ENCODE measurements around the gene CEP192.
"Not testable (repeated sequence)": the region's sequence is repeated elsewhere in the genome, so short reads cannot be mapped to it uniquely, and the experiment has no call there.

CEP192 gene

GRCh38 chr18:13076886-13077285, 85.7 kb downstream of the CEP192 start:
- H3K4me3 ChIP-seq (ENCODE audit: insufficient read length, low read depth), result no peak overlapping the region
- H3K4me1 ChIP-seq (ENCODE audit: insufficient read depth, insufficient read length), result no peaks in the 10 kb centered on the region
- peaks cover 42% of the 10 kb centered on the region for H3K36me3 ChIP-seq (ENCODE audit: insufficient read depth, insufficient read length, low read length)
- TF ChIP-seq ZNF274 (IDR thresholded peaks at IDR 0.05; ENCODE audit: low read depth, low read length) (no peak), SUZ12 (IDR thresholded peaks at IDR 0.05; ENCODE audit: extremely low read depth, insufficient read depth, insufficient read length) (no peak), YY1 (IDR thresholded peaks at IDR 0.05; ENCODE audit: insufficient read depth, insufficient read length) (no peak)
- H3K9me3 ChIP-seq (ENCODE audit: insufficient read depth, low read length), result no peaks in the 10 kb centered on the region
- H3K27me3 ChIP-seq (ENCODE audit: insufficient read depth, insufficient read length), result no peaks in the 10 kb centered on the region
- H3K9ac ChIP-seq (ENCODE audit: insufficient read length, low read depth), result no peak overlapping the region
- no peak for DNase-seq (ENCODE audit: low read depth, low spot score)

DNA sequence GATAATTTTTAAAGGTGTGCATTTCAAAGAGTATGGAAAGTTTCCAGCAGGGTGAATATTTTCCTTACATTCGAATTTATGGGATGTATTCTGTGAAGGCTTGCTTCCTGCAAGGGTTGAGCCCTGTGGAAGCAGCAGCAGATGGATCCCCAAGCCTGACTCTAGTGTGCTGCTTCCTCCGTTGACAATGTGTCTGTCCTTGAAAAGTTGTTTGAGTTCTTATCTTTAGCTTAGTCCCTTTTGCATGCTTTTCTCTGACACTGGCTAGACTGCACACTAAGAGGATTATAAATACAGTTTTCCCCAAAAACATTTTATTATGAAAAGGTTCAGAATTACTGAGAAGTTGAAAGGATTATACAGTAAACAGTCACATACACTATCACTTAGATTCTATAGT, 86.3 kb downstream of the CEP192 start:
- Histone ChIP-seq H3K4me1 (ENCODE audit: insufficient read depth, insufficient read length) (no peaks in the 10 kb centered on the region), H3K9me3 (ENCODE audit: insufficient read depth, low read length) (no peaks in the 10 kb centered on the region), H3K27me3 (ENCODE audit: insufficient read depth, insufficient read length) (no peaks in the 10 kb centered on the region), H3K9ac (ENCODE audit: insufficient read length, low read depth) (no peak overlapping the region), H3K4me3 (ENCODE audit: insufficient read length, low read depth) (no peak overlapping the region), H3K36me3 (ENCODE audit: insufficient read depth, insufficient read length, low read length) (peaks cover 38% of the 10 kb centered on the region)
- TF ChIP-seq SUZ12 (IDR thresholded peaks at IDR 0.05; ENCODE audit: extremely low read depth, insufficient read depth, insufficient read length) (no peak), ZNF274 (IDR thresholded peaks at IDR 0.05; ENCODE audit: low read depth, low read length) (no peak), YY1 (IDR thresholded peaks at IDR 0.05; ENCODE audit: insufficient read depth, insufficient read length) (no peak)
- no peak for DNase-seq (ENCODE audit: low read depth, low spot score)

GRCh38 chr18:13078065-13078464, 86.9 kb downstream of the CEP192 start:
- not testable (repeated sequence) for H3K4me1 ChIP-seq (ENCODE audit: insufficient read depth, insufficient read length); DNase-seq (ENCODE audit: low read depth, low spot score); H3K9me3 ChIP-seq (ENCODE audit: insufficient read depth, low read length); H3K9ac ChIP-seq (ENCODE audit: insufficient read length, low read depth); H3K27me3 ChIP-seq (ENCODE audit: insufficient read depth, insufficient read length); H3K4me3 ChIP-seq (ENCODE audit: insufficient read length, low read depth)
- H3K36me3 ChIP-seq (ENCODE audit: insufficient read depth, insufficient read length, low read length), result peaks cover 32% of the 10 kb centered on the region

DNA sequence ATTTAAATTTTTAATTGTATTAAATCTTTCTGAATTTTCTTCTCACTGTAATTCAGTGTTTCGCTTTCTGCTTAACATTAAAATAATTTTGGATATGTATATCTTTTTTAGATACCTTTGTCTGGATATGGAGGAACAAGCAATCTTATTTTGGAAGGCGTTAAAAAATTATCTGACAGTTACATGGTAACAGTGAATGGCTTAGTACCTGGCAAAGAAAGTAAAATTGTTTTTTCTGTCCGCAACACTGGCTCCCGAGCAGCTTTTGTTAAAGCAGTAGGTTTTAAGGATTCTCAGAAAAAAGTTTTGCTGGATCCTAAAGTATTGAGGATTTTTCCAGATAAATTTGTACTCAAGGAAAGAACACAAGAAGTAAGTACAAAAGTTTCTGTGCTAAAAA, 95.7 kb downstream of the CEP192 start:
- peaks cover 21% of the 10 kb centered on the region for H3K36me3 ChIP-seq (ENCODE audit: insufficient read depth, insufficient read length, low read length)
- peaks cover 9% of the 10 kb centered on the region; the same call in 1 of the 2 replicates for H3K9me3 ChIP-seq (ENCODE audit: insufficient read depth, low read length)
- H3K4me3 ChIP-seq (ENCODE audit: insufficient read length, low read depth), result no peak overlapping the region
- TF ChIP-seq YY1 (IDR thresholded peaks at IDR 0.05; ENCODE audit: insufficient read depth, insufficient read length) (no peak), ZNF274 (IDR thresholded peaks at IDR 0.05; ENCODE audit: low read depth, low read length) (no peak), SUZ12 (IDR thresholded peaks at IDR 0.05; ENCODE audit: extremely low read depth, insufficient read depth, insufficient read length) (no peak)
- H3K9ac ChIP-seq (ENCODE audit: insufficient read length, low read depth), result no peak overlapping the region
- H3K27me3 ChIP-seq (ENCODE audit: insufficient read depth, insufficient read length), result no peaks in the 10 kb centered on the region
- H3K4me1 ChIP-seq (ENCODE audit: insufficient read depth, insufficient read length), result no peaks in the 10 kb centered on the region
- DNase-seq (ENCODE audit: low read depth, low spot score), result no peak

- Histone ChIP-seq H3K4me1 (ENCODE audit: insufficient read depth, insufficient read length) (no peaks in the 10 kb centered on the region), H3K9ac (ENCODE audit: insufficient read length, low read depth) (no peak overlapping the region), H3K4me3 (ENCODE audit: insufficient read length, low read depth) (no peak overlapping the region), H3K36me3 (ENCODE audit: insufficient read depth, insufficient read length, low read length) (peaks cover 56% of the 10 kb centered on the region), H3K27me3 (ENCODE audit: insufficient read depth, insufficient read length) (no peaks in the 10 kb centered on the region), H3K9me3 (ENCODE audit: insufficient read depth, low read length) (peaks cover 8% of the 10 kb centered on the region; the same call in 1 of the 2 replicates)
- no peak for DNase-seq (ENCODE audit: low read depth, low spot score)
- no peak for TF ChIP-seq YY1 (IDR thresholded peaks at IDR 0.05; ENCODE audit: insufficient read depth, insufficient read length)
- TF ChIP-seq ZNF274 (IDR thresholded peaks at IDR 0.05; ENCODE audit: low read depth, low read length), result no peak
- no peak for TF ChIP-seq SUZ12 (IDR thresholded peaks at IDR 0.05; ENCODE audit: extremely low read depth, insufficient read depth, insufficient read length)
These were observed 104.3 kb downstream of the CEP192 start for GRCh38 chr18:13095466-13095865.

- no peaks in the 10 kb centered on the region for H3K4me1 ChIP-seq (ENCODE audit: insufficient read depth, insufficient read length)
- H3K9me3 ChIP-seq (ENCODE audit: insufficient read depth, low read length), result peaks cover 8% of the 10 kb centered on the region; the same call in 1 of the 2 replicates
- DNase-seq (ENCODE audit: low read depth, low spot score), result no peak
- H3K9ac ChIP-seq (ENCODE audit: insufficient read length, low read depth), result no peak overlapping the region
- peaks cover 56% of the 10 kb centered on the region for H3K36me3 ChIP-seq (ENCODE audit: insufficient read depth, insufficient read length, low read length)
- TF ChIP-seq SUZ12 (IDR thresholded peaks at IDR 0.05; ENCODE audit: extremely low read depth, insufficient read depth, insufficient read length), result no peak
- no peak for TF ChIP-seq ZNF274 (IDR thresholded peaks at IDR 0.05; ENCODE audit: low read depth, low read length)
- no peak for TF ChIP-seq YY1 (IDR thresholded peaks at IDR 0.05; ENCODE audit: insufficient read depth, insufficient read length)
- H3K4me3 ChIP-seq (ENCODE audit: insufficient read length, low read depth), result no peak overlapping the region
- no peaks in the 10 kb centered on the region for H3K27me3 ChIP-seq (ENCODE audit: insufficient read depth, insufficient read length)
These were observed 105.1 kb downstream of the CEP192 start for GRCh38 chr18:13096232-13096631.

DNA sequence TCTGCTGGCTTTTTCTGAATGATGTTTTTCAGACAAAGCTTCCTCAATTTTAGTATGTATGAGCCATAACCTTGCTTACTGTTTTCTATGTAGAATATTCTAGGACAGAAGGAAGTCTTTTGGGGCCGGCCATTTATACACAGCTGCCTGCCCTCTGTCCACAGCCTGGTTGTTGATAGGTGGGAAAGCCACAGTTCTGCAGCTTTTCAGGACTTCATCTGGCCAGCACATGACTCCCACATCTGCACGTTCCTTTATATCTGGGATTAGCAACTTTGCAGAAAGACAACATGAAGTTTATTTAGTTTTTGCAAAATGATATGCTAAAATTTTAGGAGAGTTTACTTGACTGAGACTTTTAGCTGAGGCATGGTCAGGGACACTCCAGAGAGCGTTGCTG, 105.6 kb downstream of the CEP192 start:
- Histone ChIP-seq H3K36me3 (ENCODE audit: insufficient read depth, insufficient read length, low read length) (peaks cover 61% of the 10 kb centered on the region), H3K9me3 (ENCODE audit: insufficient read depth, low read length) (peaks cover 8% of the 10 kb centered on the region; the same call in 1 of the 2 replicates), H3K4me1 (ENCODE audit: insufficient read depth, insufficient read length) (no peaks in the 10 kb centered on the region), H3K27me3 (ENCODE audit: insufficient read depth, insufficient read length) (no peaks in the 10 kb centered on the region), H3K9ac (ENCODE audit: insufficient read length, low read depth) (no peak overlapping the region), H3K4me3 (ENCODE audit: insufficient read length, low read depth) (no peak overlapping the region)
- no peak for DNase-seq (ENCODE audit: low read depth, low spot score)
- no peak for TF ChIP-seq ZNF274 (IDR thresholded peaks at IDR 0.05; ENCODE audit: low read depth, low read length)
- TF ChIP-seq YY1 (IDR thresholded peaks at IDR 0.05; ENCODE audit: insufficient read depth, insufficient read length), result no peak
- TF ChIP-seq SUZ12 (IDR thresholded peaks at IDR 0.05; ENCODE audit: extremely low read depth, insufficient read depth, insufficient read length), result no peak

- H3K4me1 ChIP-seq (ENCODE audit: insufficient read depth, insufficient read length); H3K4me3 ChIP-seq (ENCODE audit: insufficient read length, low read depth); H3K9me3 ChIP-seq (ENCODE audit: insufficient read depth, low read length); H3K9ac ChIP-seq (ENCODE audit: insufficient read length, low read depth); H3K27me3 ChIP-seq (ENCODE audit: insufficient read depth, insufficient read length); DNase-seq (ENCODE audit: low read depth, low spot score): not testable (repeated sequence)
- H3K36me3 ChIP-seq (ENCODE audit: insufficient read depth, insufficient read length, low read length), result peaks cover 67% of the 10 kb centered on the region
These were observed 106.9 kb downstream of the CEP192 start for GRCh38 chr18:13098104-13098503.

All from NT2/D1 (cell line).